ENCODE measurements around the gene TEN1. TPM values are rescaled to one million over a fixed set of nuclear protein-coding genes. Genes with fewer than 3 reads are reported as not detected.

Gene TEN1
- total and polyA plus RNA-seq, 2 of the 13 experiments (the other 11 are each of a cell fraction or from before 2014, with no cell fraction given): 18.0 to 21.3 TPM

DNA sequence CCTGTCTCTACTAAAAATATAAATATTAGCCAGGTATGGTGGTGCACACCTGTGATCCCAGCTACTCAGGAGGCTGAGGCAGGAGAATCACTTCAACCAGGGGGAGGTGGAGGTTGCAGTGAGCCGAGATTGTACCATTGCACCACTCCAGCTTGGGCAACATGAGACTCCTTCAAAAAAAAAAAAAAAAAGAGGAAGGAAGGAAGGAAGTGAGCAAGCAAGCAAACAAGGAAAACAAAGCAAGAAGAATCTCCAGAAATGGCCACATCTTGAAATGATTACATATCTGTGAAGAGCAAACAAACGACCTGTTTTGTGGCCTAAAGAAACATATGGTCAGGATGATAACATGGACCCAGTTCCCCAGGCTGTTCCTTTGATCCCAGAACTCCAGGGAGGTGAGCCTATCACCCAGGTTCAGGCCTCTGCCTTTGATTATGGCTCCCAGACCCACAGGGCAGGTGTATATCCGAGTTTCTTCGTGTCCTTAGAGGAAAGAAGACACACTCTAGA is 9.0 kb upstream of the TEN1 start (continued):
- TF ChIP-seq, protein P1, sequence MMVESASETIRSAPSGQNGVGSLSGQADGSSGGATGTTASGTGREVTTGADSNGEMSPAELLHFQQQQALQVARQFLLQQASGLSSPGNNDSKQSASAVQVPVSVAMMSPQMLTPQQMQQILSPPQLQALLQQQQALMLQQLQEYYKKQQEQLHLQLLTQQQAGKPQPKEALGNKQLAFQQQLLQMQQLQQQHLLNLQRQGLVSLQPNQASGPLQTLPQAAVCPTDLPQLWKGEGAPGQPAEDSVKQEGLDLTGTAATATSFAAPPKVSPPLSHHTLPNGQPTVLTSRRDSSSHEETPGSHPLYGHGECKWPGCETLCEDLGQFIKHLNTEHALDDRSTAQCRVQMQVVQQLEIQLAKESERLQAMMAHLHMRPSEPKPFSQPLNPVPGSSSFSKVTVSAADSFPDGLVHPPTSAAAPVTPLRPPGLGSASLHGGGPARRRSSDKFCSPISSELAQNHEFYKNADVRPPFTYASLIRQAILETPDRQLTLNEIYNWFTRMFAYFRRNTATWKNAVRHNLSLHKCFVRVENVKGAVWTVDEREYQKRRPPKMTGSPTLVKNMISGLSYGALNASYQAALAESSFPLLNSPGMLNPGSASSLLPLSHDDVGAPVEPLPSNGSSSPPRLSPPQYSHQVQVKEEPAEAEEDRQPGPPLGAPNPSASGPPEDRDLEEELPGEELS (CRISPR knock-in tag; IDR thresholded peaks at IDR 0.05): peak; percentile 24; the same call in 1 of the 2 replicates
- TF ChIP-seq, protein P2, sequence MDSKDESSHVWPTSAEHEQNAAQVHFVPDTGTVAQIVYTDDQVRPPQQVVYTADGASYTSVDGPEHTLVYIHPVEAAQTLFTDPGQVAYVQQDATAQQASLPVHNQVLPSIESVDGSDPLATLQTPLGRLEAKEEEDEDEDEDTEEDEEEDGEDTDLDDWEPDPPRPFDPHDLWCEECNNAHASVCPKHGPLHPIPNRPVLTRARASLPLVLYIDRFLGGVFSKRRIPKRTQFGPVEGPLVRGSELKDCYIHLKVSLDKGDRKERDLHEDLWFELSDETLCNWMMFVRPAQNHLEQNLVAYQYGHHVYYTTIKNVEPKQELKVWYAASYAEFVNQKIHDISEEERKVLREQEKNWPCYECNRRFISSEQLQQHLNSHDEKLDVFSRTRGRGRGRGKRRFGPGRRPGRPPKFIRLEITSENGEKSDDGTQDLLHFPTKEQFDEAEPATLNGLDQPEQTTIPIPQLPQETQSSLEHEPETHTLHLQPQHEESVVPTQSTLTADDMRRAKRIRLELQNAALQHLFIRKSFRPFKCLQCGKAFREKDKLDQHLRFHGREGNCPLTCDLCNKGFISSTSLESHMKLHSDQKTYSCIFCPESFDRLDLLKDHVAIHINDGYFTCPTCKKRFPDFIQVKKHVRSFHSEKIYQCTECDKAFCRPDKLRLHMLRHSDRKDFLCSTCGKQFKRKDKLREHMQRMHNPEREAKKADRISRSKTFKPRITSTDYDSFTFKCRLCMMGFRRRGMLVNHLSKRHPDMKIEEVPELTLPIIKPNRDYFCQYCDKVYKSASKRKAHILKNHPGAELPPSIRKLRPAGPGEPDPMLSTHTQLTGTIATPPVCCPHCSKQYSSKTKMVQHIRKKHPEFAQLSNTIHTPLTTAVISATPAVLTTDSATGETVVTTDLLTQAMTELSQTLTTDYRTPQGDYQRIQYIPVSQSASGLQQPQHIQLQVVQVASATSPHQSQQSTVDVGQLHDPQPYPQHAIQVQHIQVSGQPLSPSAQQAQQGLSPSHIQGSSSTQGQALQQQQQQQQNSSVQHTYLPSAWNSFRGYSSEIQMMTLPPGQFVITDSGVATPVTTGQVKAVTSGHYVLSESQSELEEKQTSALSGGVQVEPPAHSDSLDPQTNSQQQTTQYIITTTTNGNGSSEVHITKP (CRISPR knock-in tag; IDR thresholded peaks at IDR 0.05; ENCODE audit: low read depth): peak; percentile 23; the same call in 1 of the 2 replicates
- TF ChIP-seq ZNF552 (CRISPR knock-in tag; IDR thresholded peaks at IDR 0.05; ENCODE audit: borderline replicate concordance) (no peak), GATAD2A (CRISPR knock-in tag; IDR thresholded peaks at IDR 0.05) (peak; percentile 24; the same call in 1 of the 2 replicates), PCBP1 (IDR thresholded peaks at IDR 0.05; ENCODE audit: borderline replicate concordance, low read depth, low read length) (no peak), ZNF670 (CRISPR knock-in tag; IDR thresholded peaks at IDR 0.05; ENCODE audit: borderline replicate concordance) (no peak), NFIB (CRISPR knock-in tag; IDR thresholded peaks at IDR 0.05; ENCODE audit: borderline replicate concordance) (no peak), ZNF382 (CRISPR knock-in tag; IDR thresholded peaks at IDR 0.05; ENCODE audit: borderline replicate concordance) (no peak), ZNF530 (CRISPR knock-in tag; IDR thresholded peaks at IDR 0.05; ENCODE audit: low read depth) (no peak), CBX5 (CRISPR knock-in tag; IDR thresholded peaks at IDR 0.05; ENCODE audit: borderline replicate concordance) (0 out of 2 replicates have a peak, but pooled peaks have one; percentile 29)
- TF ChIP-seq, protein P3, sequence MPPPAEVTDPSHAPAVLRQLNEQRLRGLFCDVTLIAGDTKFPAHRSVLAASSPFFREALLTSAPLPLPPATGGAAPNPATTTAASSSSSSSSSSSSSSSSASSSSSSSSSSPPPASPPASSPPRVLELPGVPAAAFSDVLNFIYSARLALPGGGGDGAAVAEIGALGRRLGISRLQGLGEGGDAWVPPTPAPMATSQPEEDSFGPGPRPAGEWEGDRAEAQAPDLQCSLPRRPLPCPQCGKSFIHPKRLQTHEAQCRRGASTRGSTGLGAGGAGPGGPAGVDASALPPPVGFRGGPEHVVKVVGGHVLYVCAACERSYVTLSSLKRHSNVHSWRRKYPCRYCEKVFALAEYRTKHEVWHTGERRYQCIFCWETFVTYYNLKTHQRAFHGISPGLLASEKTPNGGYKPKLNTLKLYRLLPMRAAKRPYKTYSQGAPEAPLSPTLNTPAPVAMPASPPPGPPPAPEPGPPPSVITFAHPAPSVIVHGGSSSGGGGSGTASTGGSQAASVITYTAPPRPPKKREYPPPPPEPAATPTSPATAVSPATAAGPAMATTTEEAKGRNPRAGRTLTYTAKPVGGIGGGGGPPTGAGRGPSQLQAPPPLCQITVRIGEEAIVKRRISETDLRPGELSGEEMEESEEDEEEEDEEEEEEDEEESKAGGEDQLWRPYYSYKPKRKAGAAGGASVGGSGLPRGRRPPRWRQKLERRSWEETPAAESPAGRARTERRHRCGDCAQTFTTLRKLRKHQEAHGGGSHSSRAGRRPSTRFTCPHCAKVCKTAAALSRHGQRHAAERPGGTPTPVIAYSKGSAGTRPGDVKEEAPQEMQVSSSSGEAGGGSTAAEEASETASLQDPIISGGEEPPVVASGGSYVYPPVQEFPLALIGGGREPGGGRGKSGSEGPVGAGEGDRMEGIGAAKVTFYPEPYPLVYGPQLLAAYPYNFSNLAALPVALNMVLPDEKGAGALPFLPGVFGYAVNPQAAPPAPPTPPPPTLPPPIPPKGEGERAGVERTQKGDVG (CRISPR knock-in tag; IDR thresholded peaks at IDR 0.05; ENCODE audit: borderline replicate concordance): no peak
- TF ChIP-seq, protein P4, sequence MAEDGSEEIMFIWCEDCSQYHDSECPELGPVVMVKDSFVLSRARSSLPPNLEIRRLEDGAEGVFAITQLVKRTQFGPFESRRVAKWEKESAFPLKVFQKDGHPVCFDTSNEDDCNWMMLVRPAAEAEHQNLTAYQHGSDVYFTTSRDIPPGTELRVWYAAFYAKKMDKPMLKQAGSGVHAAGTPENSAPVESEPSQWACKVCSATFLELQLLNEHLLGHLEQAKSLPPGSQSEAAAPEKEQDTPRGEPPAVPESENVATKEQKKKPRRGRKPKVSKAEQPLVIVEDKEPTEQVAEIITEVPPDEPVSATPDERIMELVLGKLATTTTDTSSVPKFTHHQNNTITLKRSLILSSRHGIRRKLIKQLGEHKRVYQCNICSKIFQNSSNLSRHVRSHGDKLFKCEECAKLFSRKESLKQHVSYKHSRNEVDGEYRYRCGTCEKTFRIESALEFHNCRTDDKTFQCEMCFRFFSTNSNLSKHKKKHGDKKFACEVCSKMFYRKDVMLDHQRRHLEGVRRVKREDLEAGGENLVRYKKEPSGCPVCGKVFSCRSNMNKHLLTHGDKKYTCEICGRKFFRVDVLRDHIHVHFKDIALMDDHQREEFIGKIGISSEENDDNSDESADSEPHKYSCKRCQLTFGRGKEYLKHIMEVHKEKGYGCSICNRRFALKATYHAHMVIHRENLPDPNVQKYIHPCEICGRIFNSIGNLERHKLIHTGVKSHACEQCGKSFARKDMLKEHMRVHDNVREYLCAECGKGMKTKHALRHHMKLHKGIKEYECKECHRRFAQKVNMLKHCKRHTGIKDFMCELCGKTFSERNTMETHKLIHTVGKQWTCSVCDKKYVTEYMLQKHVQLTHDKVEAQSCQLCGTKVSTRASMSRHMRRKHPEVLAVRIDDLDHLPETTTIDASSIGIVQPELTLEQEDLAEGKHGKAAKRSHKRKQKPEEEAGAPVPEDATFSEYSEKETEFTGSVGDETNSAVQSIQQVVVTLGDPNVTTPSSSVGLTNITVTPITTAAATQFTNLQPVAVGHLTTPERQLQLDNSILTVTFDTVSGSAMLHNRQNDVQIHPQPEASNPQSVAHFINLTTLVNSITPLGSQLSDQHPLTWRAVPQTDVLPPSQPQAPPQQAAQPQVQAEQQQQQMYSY (CRISPR knock-in tag; IDR thresholded peaks at IDR 0.05): 0 out of 2 replicates have a peak, but pooled peaks have one; percentile 21

Data from HepG2 (cell line).